NB4 (cell line): ENCODE data around the gene KIF13A.

Experiments
- DNase-seq: peaks from one replicate; pipeline ENCODE4 v3.0.0; 2010; ENCODE audit warnings: low read depth
- H3K4me3 ChIP-seq: one replicate; pipeline ENCODE4 v1.5.1; 2011; ENCODE audit warnings: mild to moderate bottlenecking, low read depth, low read length, moderate library complexity
- MYC ChIP-seq: IDR thresholded peaks from 2 replicates; pipeline ENCODE4 v1.6.1; 2011; ENCODE audit warnings: low read depth, low read length
- POLR2A ChIP-seq: IDR thresholded peaks from 2 replicates; pipeline ENCODE4 v1.6.1; 2011; ENCODE audit warnings: mild to moderate bottlenecking; ENCODE audit not compliant: insufficient read length; ENCODE audit errors: extremely low read depth
- TF ChIP-seq, protein P1 (sequence below): IDR thresholded peaks from one replicate; pipeline ENCODE4 v1.5.1; 2012; ENCODE audit warnings: low read depth, low read length
- TF ChIP-seq, protein P2 (sequence below): IDR thresholded peaks from 2 replicates; pipeline ENCODE4 v1.6.1; 2011; ENCODE audit warnings: low read depth, low read length

KIF13A gene

DNA sequence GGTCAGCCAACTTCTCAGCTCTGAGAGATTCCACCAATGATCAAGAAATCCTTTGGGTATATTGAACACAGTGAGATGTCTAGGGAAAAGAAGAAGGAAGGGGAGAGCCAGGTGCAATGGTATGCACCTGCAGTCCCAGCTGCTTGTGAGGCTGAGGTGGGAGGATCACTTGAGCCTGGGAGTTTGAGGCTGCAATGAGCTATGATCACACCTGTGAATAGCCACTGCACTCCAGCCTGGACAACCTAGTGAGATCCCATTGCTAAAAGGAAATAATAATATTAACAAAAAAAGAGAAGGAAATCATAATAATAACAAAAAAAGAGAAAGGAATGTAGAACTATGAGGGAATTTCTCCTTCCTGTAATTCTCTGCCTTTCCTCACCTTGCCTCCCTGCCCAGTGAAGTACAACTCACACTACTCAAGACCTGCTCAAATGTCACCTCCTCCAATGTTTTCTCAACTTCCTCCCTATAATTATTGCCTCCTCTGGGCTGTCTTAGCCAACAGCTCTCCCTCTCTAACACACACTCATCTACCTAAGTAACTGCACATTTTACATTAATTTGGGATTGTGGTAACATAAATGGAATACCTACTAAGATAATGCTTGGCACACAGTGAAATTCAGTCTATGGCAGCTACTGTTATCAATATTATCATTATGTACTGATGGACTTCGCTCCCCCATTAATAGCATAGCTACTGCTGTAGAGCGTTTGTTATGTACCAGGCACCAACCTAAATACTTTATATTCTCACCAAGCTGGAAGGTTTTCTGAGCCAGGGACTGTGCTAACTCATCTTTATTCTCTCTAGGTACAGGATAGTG is 103.6 kb downstream of the KIF13A start:
- H3K4me3 ChIP-seq: no peak overlapping the region
- TF ChIP-seq, protein P1, sequence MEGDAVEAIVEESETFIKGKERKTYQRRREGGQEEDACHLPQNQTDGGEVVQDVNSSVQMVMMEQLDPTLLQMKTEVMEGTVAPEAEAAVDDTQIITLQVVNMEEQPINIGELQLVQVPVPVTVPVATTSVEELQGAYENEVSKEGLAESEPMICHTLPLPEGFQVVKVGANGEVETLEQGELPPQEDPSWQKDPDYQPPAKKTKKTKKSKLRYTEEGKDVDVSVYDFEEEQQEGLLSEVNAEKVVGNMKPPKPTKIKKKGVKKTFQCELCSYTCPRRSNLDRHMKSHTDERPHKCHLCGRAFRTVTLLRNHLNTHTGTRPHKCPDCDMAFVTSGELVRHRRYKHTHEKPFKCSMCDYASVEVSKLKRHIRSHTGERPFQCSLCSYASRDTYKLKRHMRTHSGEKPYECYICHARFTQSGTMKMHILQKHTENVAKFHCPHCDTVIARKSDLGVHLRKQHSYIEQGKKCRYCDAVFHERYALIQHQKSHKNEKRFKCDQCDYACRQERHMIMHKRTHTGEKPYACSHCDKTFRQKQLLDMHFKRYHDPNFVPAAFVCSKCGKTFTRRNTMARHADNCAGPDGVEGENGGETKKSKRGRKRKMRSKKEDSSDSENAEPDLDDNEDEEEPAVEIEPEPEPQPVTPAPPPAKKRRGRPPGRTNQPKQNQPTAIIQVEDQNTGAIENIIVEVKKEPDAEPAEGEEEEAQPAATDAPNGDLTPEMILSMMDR: no peak
- TF ChIP-seq MYC (no peak), POLR2A (no peak)
- TF ChIP-seq, protein P2, sequence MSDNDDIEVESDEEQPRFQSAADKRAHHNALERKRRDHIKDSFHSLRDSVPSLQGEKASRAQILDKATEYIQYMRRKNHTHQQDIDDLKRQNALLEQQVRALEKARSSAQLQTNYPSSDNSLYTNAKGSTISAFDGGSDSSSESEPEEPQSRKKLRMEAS: no peak
- DNase-seq: peak; percentile 34

DNA sequence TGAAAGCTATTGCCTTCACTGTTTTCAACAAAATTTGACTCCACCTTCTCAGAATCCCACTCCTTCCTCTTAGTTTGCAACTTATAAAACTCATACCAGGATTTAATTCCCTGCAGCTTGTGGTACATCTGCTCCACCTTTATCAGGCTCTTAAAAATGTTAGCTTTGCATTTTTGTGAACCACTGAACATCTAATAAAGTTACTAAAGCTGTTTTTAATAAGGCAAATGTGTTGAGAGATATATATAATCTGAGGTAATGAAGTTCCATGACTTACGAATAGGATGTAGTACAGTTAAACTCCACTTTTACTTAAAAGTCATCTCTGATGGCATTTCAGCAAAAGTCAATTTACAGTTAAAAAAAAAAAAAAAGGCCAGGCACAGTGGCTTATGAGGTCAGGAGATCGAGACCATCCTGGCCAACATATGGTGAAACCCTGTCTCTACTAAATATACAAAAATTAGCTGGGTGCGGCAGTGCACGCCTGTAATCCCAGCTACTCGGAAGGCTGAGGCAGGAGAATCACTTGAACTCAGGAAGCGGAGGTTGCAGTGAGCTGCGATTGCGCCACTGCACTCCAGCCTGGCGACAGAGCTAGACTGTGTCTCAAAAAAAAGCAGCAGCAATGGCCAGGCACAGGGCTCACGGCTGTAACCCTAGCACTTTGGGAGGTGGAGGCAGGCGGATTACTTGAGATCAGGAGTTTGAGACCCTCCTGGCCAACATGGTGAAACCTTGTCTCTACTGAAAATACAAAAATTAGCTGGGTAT is 106.2 kb downstream of the KIF13A start:
- peak; percentile 65 for DNase-seq
- H3K4me3 ChIP-seq: no peak overlapping the region
- TF ChIP-seq MYC (no peak), POLR2A (no peak)
- TF ChIP-seq, protein P2: no peak
- TF ChIP-seq, protein P1: no peak

- H3K4me3 ChIP-seq: no peak overlapping the region
- TF ChIP-seq MYC: no peak
- TF ChIP-seq, protein P2: no peak
- no peak for TF ChIP-seq POLR2A
- TF ChIP-seq, protein P1: no peak
- DNase-seq: no peak
These were observed 108.3 kb downstream of the KIF13A start for GRCh38 chr6:17879184-17879583.

DNA sequence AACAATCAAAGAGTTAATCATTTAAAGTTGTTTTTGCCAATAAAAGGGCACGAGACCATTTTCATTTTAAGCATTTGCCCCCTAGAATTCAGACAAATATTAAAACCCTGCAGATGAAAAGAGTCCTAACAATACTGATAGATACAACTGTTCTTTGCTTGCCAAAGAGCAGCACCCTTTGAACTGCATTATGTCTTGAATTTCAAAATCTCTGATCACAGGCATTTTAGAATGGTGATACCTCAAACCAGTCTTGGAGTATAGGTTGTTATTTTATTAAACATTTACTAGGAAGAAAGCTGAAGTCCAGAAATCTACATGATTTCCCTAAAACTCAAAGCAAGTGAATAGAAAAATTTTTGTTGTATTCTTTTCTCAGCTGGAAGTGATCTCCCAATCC is 108.7 kb downstream of the KIF13A start:
- TF ChIP-seq POLR2A (no peak), MYC (no peak)
- TF ChIP-seq, protein P2: no peak
- TF ChIP-seq, protein P1: no peak
- H3K4me3 ChIP-seq: no peak overlapping the region
- DNase-seq: no peak

DNA sequence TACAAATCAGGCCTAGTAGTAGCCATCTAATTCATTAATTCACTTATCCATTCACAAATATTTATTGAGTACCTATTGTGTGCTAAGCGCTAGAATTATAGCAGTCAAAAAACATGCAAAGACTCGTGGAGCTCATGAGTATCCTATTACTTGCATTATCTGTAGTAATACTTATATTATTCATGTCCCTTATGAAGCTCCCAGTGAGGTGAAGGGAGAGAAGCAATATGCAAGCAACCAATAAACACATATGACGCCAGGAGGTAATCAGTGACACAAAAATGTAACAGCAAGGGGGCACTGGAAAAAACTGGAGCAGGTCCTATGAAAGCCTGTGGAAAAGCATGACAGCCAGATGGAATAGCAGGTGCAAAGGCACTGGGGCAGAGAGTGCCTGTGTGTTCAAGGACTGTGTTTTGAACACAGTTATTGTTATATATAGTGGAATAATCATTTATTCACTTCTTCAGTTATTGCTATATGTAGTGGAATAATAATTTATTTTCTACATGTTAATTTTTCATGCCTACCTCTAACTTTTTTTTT is 109.5 kb downstream of the KIF13A start:
- TF ChIP-seq POLR2A (no peak), MYC (no peak)
- TF ChIP-seq, protein P2: no peak
- TF ChIP-seq, protein P1: no peak
- DNase-seq: no peak
- H3K4me3 ChIP-seq: no peak overlapping the region
